Measurements from ENCODE around the gene FAM236D. TPM values are rescaled to one million over a fixed set of nuclear protein-coding genes. Genes with fewer than 3 reads are reported as not detected.
"Not testable (repeated sequence)": the region's sequence is repeated elsewhere in the genome, so short reads cannot be mapped to it uniquely, and the experiment has no call there.

The FAM236D gene
- not detected for total RNA-seq

GRCh38 chrX:72808110-72808509 is at the start of gene FAM236D:
TSS of gene FAM236D (minus strand) at chrX:72808210. CDS start at chrX:72808110, 100 bp downstream.
- H3K36me3 Mint-ChIP-seq (ENCODE audit: insufficient read depth in 2 of 2); H3K27me3 Mint-ChIP-seq (ENCODE audit: low read depth); H3K4me3 Mint-ChIP-seq; DNase-seq; ATAC-seq (replicated peaks in 1 of 2); H3K9me3 Mint-ChIP-seq; H3K4me1 Mint-ChIP-seq (ENCODE audit: low read depth); H3K27ac Mint-ChIP-seq: not testable (repeated sequence)

- not testable (repeated sequence) for H3K27ac Mint-ChIP-seq; H3K4me3 Mint-ChIP-seq; H3K4me1 Mint-ChIP-seq (ENCODE audit: low read depth); H3K27me3 Mint-ChIP-seq (ENCODE audit: low read depth); ATAC-seq (replicated peaks in 1 of 2); DNase-seq; H3K9me3 Mint-ChIP-seq; H3K36me3 Mint-ChIP-seq (ENCODE audit: insufficient read depth in 2 of 2)
These were observed 29.5 kb upstream of the FAM236D start for GRCh38 chrX:72837532-72837931.

- H3K27me3 Mint-ChIP-seq (ENCODE audit: low read depth); H3K27ac Mint-ChIP-seq; H3K9me3 Mint-ChIP-seq; H3K4me3 Mint-ChIP-seq; ATAC-seq (replicated peaks in 1 of 2); H3K36me3 Mint-ChIP-seq (ENCODE audit: insufficient read depth in 2 of 2); DNase-seq; H3K4me1 Mint-ChIP-seq (ENCODE audit: low read depth): not testable (repeated sequence)
These were observed 22.7 kb upstream of the FAM236D start for GRCh38 chrX:72830701-72831100.

- H3K4me3 Mint-ChIP-seq; H3K36me3 Mint-ChIP-seq (ENCODE audit: insufficient read depth in 2 of 2); ATAC-seq (replicated peaks in 1 of 2); H3K4me1 Mint-ChIP-seq (ENCODE audit: low read depth); DNase-seq; H3K9me3 Mint-ChIP-seq; H3K27ac Mint-ChIP-seq; H3K27me3 Mint-ChIP-seq (ENCODE audit: low read depth): not testable (repeated sequence)
These were observed 17.6 kb downstream of the FAM236D start for GRCh38 chrX:72790390-72790789.

- H3K27ac Mint-ChIP-seq; DNase-seq; H3K9me3 Mint-ChIP-seq; H3K27me3 Mint-ChIP-seq (ENCODE audit: low read depth); H3K36me3 Mint-ChIP-seq (ENCODE audit: insufficient read depth in 2 of 2); H3K4me1 Mint-ChIP-seq (ENCODE audit: low read depth); H3K4me3 Mint-ChIP-seq: not testable (repeated sequence)
- ATAC-seq (replicated peaks in 1 of 2): peak; percentile 33 to 47
These were observed 19.9 kb downstream of the FAM236D start for GRCh38 chrX:72788142-72788541.

GRCh38 chrX:72783964-72784363 is 24.0 kb downstream of the FAM236D start:
- DNase-seq; H3K36me3 Mint-ChIP-seq (ENCODE audit: insufficient read depth in 2 of 2); ATAC-seq (replicated peaks in 1 of 2); H3K4me1 Mint-ChIP-seq (ENCODE audit: low read depth); H3K4me3 Mint-ChIP-seq; H3K27me3 Mint-ChIP-seq (ENCODE audit: low read depth); H3K27ac Mint-ChIP-seq; H3K9me3 Mint-ChIP-seq: not testable (repeated sequence)

GRCh38 chrX:72783365-72783936 is 24.6 kb downstream of the FAM236D start:
- not testable (repeated sequence) for H3K4me1 Mint-ChIP-seq (ENCODE audit: low read depth); H3K27me3 Mint-ChIP-seq (ENCODE audit: low read depth); H3K9me3 Mint-ChIP-seq; H3K4me3 Mint-ChIP-seq; H3K27ac Mint-ChIP-seq; H3K36me3 Mint-ChIP-seq (ENCODE audit: insufficient read depth in 2 of 2); ATAC-seq (replicated peaks in 1 of 2); DNase-seq

GRCh38 chrX:72782560-72782959 is 25.4 kb downstream of the FAM236D start, which contains the start of gene FAM236B:
TSS of gene FAM236B (minus strand) at chrX:72782660. CDS start at chrX:72782560, 100 bp downstream.
- H3K36me3 Mint-ChIP-seq (ENCODE audit: insufficient read depth in 2 of 2); H3K27ac Mint-ChIP-seq; ATAC-seq (replicated peaks in 1 of 2); H3K4me3 Mint-ChIP-seq; H3K4me1 Mint-ChIP-seq (ENCODE audit: low read depth); H3K27me3 Mint-ChIP-seq (ENCODE audit: low read depth); H3K9me3 Mint-ChIP-seq; DNase-seq: not testable (repeated sequence)

GRCh38 chrX:72778146-72778545 is 29.9 kb downstream of the FAM236D start:
- ATAC-seq (replicated peaks in 1 of 2); DNase-seq; H3K27ac Mint-ChIP-seq; H3K9me3 Mint-ChIP-seq; H3K4me1 Mint-ChIP-seq (ENCODE audit: low read depth); H3K36me3 Mint-ChIP-seq (ENCODE audit: insufficient read depth in 2 of 2); H3K4me3 Mint-ChIP-seq; H3K27me3 Mint-ChIP-seq (ENCODE audit: low read depth): not testable (repeated sequence)

- not testable (repeated sequence) for H3K4me1 Mint-ChIP-seq (ENCODE audit: low read depth); H3K27me3 Mint-ChIP-seq (ENCODE audit: low read depth); H3K36me3 Mint-ChIP-seq (ENCODE audit: insufficient read depth in 2 of 2); H3K27ac Mint-ChIP-seq; DNase-seq; H3K4me3 Mint-ChIP-seq; H3K9me3 Mint-ChIP-seq
- peak; percentile 83 to 88 for ATAC-seq (replicated peaks in 1 of 2)
These were observed 30.6 kb downstream of the FAM236D start for GRCh38 chrX:72777467-72777790.

- peak; percentile 78 to 82 for ATAC-seq (replicated peaks in 1 of 2)
- H3K27ac Mint-ChIP-seq; DNase-seq; H3K4me3 Mint-ChIP-seq; H3K36me3 Mint-ChIP-seq (ENCODE audit: insufficient read depth in 2 of 2); H3K4me1 Mint-ChIP-seq (ENCODE audit: low read depth); H3K27me3 Mint-ChIP-seq (ENCODE audit: low read depth); H3K9me3 Mint-ChIP-seq: not testable (repeated sequence)
These were observed 31.1 kb downstream of the FAM236D start, which contains the start of gene DMRTC1B for GRCh38 chrX:72776653-72777466. TSS of gene DMRTC1B (plus strand) at chrX:72776890. CDS start at chrX:72845136, 68,246 bp downstream.

GRCh38 chrX:72760454-72760853 is 47.6 kb downstream of the FAM236D start:
- not testable (repeated sequence) for H3K36me3 Mint-ChIP-seq (ENCODE audit: insufficient read depth in 2 of 2); H3K4me3 Mint-ChIP-seq; H3K4me1 Mint-ChIP-seq (ENCODE audit: low read depth); H3K27me3 Mint-ChIP-seq (ENCODE audit: low read depth); ATAC-seq (replicated peaks in 1 of 2); H3K9me3 Mint-ChIP-seq; H3K27ac Mint-ChIP-seq; DNase-seq

All from activated T-cell treated with anti-CD3 and anti-CD28 coated beads, Interleukin-2, amount 50 U/mL, for 72 hours (primary cell).